Measurements from ENCODE around the gene ATXN1. TPM values are rescaled to one million over a fixed set of nuclear protein-coding genes. Genes with fewer than 3 reads are reported as not detected.

Gene ATXN1
- total and polyA plus RNA-seq, 2 experiments from 2014 or later, result 4.8 to 9.1 TPM

DNA sequence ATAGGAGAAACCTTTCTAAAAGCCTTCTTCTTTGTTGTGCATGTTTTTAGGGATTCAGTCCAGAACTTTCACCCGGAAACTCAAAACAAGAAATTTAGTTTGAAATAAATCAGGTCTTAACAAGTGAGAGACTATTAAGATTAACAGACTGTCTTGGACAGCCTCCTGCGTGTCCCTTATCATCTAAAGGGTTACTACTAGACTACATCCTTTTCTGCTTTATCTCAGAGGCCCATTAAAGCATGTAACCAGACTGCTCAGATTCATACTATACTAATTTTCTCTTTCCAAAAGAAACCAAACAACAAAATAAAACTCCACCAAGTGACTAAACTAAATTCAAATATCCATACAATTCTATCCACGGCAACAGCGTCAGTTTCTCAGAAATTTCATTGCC lies 349.1 kb downstream of the ATXN1 start:
- Histone ChIP-seq H3K4me1 (ENCODE audit: insufficient read depth) (no peaks in the 10 kb centered on the region), H2AFZ (no peak overlapping the region), H4K20me1 (replicated peaks; ENCODE audit: insufficient read depth) (no peaks in the 10 kb centered on the region), H3K79me2 (replicated peaks; ENCODE audit: insufficient read depth) (no peaks in the 10 kb centered on the region), H3F3A (replicated peaks; ENCODE audit: low read depth) (no peaks in the 10 kb centered on the region), H3K36me3 (ENCODE audit: insufficient read depth) (no peaks in the 10 kb centered on the region), H3K9me2 (ENCODE audit: insufficient read depth) (no peaks in the 10 kb centered on the region), H3K4me3 (no peak overlapping the region), H3K27me3 (ENCODE audit: insufficient read depth) (no peaks in the 10 kb centered on the region), H3K4me2 (no peak overlapping the region), H3K27ac (ENCODE audit: low read depth) (no peak overlapping the region)
- Mint-ChIP-seq H3K27me3 (ENCODE audit: insufficient read depth, low read depth, poor library complexity) (peaks cover 2% of the 10 kb centered on the region), H3K4me3 (no peak overlapping the region), H3K36me3 (ENCODE audit: low read depth) (no peaks in the 10 kb centered on the region), H3K27ac (no peak overlapping the region), H3K4me1 (0 out of 3 replicates have a peak, but pooled peaks cover 2% of the 10 kb centered on the region), H3K9me3 (no peaks in the 10 kb centered on the region)
- TF ChIP-seq JUNB (IDR thresholded peaks at IDR 0.05; ENCODE audit: unreplicated experiment) (no peak), NANOG (IDR thresholded peaks at IDR 0.05; ENCODE audit: borderline replicate concordance) (no peak), EZH2phosphoT487 (IDR thresholded peaks at IDR 0.05; ENCODE audit: unreplicated experiment) (no peak), ZNF331 (CRISPR knock-in tag; IDR thresholded peaks at IDR 0.05; ENCODE audit: low read depth) (no peak), ZNF114 (CRISPR knock-in tag; IDR thresholded peaks at IDR 0.05) (no peak), EZH2 (IDR thresholded peaks at IDR 0.05; ENCODE audit: low read depth, unreplicated experiment) (no peak), STAT1 (IDR thresholded peaks at IDR 0.05; ENCODE audit: unreplicated experiment) (no peak), CREB1 (CRISPR knock-in tag; IDR thresholded peaks at IDR 0.05; ENCODE audit: low read depth) (no peak)
- TF ChIP-seq, protein P1, sequence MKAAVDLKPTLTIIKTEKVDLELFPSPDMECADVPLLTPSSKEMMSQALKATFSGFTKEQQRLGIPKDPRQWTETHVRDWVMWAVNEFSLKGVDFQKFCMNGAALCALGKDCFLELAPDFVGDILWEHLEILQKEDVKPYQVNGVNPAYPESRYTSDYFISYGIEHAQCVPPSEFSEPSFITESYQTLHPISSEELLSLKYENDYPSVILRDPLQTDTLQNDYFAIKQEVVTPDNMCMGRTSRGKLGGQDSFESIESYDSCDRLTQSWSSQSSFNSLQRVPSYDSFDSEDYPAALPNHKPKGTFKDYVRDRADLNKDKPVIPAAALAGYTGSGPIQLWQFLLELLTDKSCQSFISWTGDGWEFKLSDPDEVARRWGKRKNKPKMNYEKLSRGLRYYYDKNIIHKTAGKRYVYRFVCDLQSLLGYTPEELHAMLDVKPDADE (IDR thresholded peaks at IDR 0.05), result no peak
- TF ChIP-seq, protein P2, sequence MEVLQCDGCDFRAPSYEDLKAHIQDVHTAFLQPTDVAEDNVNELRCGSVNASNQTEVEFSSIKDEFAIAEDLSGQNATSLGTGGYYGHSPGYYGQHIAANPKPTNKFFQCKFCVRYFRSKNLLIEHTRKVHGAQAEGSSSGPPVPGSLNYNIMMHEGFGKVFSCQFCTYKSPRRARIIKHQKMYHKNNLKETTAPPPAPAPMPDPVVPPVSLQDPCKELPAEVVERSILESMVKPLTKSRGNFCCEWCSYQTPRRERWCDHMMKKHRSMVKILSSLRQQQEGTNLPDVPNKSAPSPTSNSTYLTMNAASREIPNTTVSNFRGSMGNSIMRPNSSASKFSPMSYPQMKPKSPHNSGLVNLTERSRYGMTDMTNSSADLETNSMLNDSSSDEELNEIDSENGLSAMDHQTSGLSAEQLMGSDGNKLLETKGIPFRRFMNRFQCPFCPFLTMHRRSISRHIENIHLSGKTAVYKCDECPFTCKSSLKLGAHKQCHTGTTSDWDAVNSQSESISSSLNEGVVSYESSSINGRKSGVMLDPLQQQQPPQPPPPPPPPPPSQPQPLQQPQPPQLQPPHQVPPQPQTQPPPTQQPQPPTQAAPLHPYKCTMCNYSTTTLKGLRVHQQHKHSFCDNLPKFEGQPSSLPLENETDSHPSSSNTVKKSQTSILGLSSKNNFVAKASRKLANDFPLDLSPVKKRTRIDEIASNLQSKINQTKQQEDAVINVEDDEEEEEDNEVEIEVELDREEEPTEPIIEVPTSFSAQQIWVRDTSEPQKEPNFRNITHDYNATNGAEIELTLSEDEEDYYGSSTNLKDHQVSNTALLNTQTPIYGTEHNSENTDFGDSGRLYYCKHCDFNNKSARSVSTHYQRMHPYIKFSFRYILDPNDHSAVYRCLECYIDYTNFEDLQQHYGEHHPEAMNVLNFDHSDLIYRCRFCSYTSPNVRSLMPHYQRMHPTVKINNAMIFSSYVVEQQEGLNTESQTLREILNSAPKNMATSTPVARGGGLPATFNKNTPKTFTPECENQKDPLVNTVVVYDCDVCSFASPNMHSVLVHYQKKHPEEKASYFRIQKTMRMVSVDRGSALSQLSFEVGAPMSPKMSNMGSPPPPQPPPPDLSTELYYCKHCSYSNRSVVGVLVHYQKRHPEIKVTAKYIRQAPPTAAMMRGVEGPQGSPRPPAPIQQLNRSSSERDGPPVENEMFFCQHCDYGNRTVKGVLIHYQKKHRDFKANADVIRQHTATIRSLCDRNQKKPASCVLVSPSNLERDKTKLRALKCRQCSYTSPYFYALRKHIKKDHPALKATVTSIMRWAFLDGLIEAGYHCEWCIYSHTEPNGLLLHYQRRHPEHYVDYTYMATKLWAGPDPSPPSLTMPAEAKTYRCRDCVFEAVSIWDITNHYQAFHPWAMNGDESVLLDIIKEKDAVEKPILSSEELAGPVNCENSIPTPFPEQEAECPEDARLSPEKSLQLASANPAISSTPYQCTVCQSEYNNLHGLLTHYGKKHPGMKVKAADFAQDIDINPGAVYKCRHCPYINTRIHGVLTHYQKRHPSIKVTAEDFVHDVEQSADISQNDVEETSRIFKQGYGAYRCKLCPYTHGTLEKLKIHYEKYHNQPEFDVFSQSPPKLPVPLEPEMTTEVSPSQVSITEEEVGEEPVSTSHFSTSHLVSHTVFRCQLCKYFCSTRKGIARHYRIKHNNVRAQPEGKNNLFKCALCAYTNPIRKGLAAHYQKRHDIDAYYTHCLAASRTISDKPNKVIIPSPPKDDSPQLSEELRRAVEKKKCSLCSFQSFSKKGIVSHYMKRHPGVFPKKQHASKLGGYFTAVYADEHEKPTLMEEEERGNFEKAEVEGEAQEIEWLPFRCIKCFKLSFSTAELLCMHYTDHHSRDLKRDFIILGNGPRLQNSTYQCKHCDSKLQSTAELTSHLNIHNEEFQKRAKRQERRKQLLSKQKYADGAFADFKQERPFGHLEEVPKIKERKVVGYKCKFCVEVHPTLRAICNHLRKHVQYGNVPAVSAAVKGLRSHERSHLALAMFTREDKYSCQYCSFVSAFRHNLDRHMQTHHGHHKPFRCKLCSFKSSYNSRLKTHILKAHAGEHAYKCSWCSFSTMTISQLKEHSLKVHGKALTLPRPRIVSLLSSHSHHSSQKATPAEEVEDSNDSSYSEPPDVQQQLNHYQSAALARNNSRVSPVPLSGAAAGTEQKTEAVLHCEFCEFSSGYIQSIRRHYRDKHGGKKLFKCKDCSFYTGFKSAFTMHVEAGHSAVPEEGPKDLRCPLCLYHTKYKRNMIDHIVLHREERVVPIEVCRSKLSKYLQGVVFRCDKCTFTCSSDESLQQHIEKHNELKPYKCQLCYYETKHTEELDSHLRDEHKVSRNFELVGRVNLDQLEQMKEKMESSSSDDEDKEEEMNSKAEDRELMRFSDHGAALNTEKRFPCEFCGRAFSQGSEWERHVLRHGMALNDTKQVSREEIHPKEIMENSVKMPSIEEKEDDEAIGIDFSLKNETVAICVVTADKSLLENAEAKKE (CRISPR knock-in tag; IDR thresholded peaks at IDR 0.05), result no peak
- TF ChIP-seq, protein P3, sequence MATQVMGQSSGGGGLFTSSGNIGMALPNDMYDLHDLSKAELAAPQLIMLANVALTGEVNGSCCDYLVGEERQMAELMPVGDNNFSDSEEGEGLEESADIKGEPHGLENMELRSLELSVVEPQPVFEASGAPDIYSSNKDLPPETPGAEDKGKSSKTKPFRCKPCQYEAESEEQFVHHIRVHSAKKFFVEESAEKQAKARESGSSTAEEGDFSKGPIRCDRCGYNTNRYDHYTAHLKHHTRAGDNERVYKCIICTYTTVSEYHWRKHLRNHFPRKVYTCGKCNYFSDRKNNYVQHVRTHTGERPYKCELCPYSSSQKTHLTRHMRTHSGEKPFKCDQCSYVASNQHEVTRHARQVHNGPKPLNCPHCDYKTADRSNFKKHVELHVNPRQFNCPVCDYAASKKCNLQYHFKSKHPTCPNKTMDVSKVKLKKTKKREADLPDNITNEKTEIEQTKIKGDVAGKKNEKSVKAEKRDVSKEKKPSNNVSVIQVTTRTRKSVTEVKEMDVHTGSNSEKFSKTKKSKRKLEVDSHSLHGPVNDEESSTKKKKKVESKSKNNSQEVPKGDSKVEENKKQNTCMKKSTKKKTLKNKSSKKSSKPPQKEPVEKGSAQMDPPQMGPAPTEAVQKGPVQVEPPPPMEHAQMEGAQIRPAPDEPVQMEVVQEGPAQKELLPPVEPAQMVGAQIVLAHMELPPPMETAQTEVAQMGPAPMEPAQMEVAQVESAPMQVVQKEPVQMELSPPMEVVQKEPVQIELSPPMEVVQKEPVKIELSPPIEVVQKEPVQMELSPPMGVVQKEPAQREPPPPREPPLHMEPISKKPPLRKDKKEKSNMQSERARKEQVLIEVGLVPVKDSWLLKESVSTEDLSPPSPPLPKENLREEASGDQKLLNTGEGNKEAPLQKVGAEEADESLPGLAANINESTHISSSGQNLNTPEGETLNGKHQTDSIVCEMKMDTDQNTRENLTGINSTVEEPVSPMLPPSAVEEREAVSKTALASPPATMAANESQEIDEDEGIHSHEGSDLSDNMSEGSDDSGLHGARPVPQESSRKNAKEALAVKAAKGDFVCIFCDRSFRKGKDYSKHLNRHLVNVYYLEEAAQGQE (IDR thresholded peaks at IDR 0.05; ENCODE audit: unreplicated experiment), result no peak
- no peak for DNase-seq (ENCODE audit: low spot score)
- ATAC-seq, result no peak

All from GM23338 (cell line).